ENCODE results near the gene SUFU. TPM values are rescaled to one million over a fixed set of nuclear protein-coding genes. Genes with fewer than 3 reads are reported as not detected.

SUFU gene
- total RNA-seq, 1 experiment from 2014 or later: 2.7 TPM

GRCh38 chr10:102645741-102646609, 142.2 kb downstream of the SUFU start:
- H4K20me1 ChIP-seq (ENCODE audit: low read length): peaks cover 24% of the 10 kb centered on the region; the same call in 1 of the 2 replicates
- peaks cover 7% of the 10 kb centered on the region for H3K4me1 ChIP-seq (ENCODE audit: insufficient read depth, low read length)
- BruUV-seq (replicated peaks): TSS peak; percentile 92
- H3K9ac ChIP-seq (ENCODE audit: low read length): peak overlapping the region; percentile 93
- ATAC-seq (peak; percentile 57), DNase-seq (peak; percentile 87)
- no peaks in the 10 kb centered on the region for H3K9me3 ChIP-seq (ENCODE audit: low read length)
- intact Hi-C loops (cut with micrococcal nuclease): loop anchor here (2.0 to 10.0 kb wide), 2 partner anchors 51 to 69 kb away; partner anchors contain the start of genes ARL3 and SFXN2
- peak overlapping the region; percentile 90 for H3K4me3 ChIP-seq (ENCODE audit: low read length)
- H3K4me2 ChIP-seq (ENCODE audit: low read length): peak overlapping the region; percentile 95
- ChIA-PET POLR2A (ENCODE audit: unreplicated experiment) (interaction anchor here (0.5 to 1.0 kb wide), 6 partner anchors 51 to 724 kb away, joined by 3 to 8 read pairs (median 4); partner anchors contain the start of genes ACTR1A and ARL3), CTCF (interaction anchor here (1.6 kb wide), 1 partner anchor 23 kb away, joined by 6 read pairs; no protein-coding TSS in a partner anchor)
- TF ChIP-seq EZH2phosphoT487 (IDR thresholded peaks at IDR 0.05; ENCODE audit: borderline replicate concordance, low read length) (no peak), EZH2 (IDR thresholded peaks at IDR 0.05; ENCODE audit: low read length, unreplicated experiment) (no peak)
- TF ChIP-seq, protein P1, sequence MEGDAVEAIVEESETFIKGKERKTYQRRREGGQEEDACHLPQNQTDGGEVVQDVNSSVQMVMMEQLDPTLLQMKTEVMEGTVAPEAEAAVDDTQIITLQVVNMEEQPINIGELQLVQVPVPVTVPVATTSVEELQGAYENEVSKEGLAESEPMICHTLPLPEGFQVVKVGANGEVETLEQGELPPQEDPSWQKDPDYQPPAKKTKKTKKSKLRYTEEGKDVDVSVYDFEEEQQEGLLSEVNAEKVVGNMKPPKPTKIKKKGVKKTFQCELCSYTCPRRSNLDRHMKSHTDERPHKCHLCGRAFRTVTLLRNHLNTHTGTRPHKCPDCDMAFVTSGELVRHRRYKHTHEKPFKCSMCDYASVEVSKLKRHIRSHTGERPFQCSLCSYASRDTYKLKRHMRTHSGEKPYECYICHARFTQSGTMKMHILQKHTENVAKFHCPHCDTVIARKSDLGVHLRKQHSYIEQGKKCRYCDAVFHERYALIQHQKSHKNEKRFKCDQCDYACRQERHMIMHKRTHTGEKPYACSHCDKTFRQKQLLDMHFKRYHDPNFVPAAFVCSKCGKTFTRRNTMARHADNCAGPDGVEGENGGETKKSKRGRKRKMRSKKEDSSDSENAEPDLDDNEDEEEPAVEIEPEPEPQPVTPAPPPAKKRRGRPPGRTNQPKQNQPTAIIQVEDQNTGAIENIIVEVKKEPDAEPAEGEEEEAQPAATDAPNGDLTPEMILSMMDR (conservative IDR thresholded peaks at IDR 0.05; ENCODE audit: low read depth, low read length): no peak
- peaks cover 71% of the 10 kb centered on the region for H3K79me2 ChIP-seq (ENCODE audit: low read length)
- H3K27me3 ChIP-seq (ENCODE audit: low read length): no peaks in the 10 kb centered on the region
- no peaks in the 10 kb centered on the region for H3F3A ChIP-seq (ENCODE audit: low read length, unreplicated experiment)
- peak overlapping the region; percentile 67 for H2AFZ ChIP-seq (ENCODE audit: low read length)
- H3K27ac ChIP-seq (ENCODE audit: low read length): peak overlapping the region; percentile 96
- no peaks in the 10 kb centered on the region for H3K9me2 ChIP-seq (replicated peaks; ENCODE audit: low read length)
- no peaks in the 10 kb centered on the region; the same call in 1 of the 2 replicates for H3K36me3 ChIP-seq (ENCODE audit: low read depth, low read length)

DNA sequence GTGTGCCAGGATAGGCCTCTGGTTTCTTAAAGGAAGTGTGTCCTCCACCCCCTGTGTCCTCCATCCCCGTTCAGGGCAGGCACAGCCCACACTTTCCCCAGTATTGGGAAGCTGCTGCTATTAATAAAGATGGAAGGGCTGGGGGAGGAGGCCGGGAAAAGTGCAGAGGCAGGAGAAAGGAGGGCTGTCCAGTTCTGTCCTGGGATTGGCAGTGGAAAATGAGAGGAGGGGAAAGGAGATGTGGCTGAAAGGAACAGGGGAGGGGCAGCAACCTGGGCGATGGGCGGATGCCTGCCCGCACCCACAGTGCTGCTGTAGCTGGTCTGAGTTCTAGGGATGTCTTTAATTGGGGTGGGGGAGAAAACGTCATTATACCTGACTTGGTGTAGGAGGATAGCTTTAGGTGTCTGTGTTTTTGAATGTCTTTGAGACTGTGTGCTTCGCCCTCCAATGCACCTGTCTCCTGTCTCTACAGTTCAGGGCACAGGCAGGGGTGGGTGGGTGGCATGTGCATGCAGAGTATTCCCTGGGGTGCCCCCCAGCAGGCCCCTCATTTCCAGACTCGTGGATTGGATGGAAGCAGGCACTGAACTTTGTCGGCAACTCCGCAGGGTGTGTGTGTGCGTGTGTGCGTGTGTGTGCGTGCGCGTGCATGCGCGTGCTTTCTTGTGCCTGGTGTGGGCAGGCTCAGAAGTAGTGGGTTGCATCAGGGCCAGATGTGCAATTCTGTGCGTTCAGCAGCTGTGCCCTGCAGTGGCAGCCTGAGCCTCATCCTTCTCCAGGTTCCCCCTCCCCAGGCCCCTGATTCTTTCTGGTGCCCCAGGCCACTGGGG, 143.1 kb downstream of the SUFU start:
- Histone ChIP-seq H3K79me2 (ENCODE audit: low read length) (peaks cover 79% of the 10 kb centered on the region), H3K9me2 (replicated peaks; ENCODE audit: low read length) (no peaks in the 10 kb centered on the region), H4K20me1 (ENCODE audit: low read length) (peaks cover 24% of the 10 kb centered on the region; the same call in 1 of the 2 replicates), H3K4me2 (ENCODE audit: low read length) (peak overlapping the region; percentile 95), H3K9me3 (ENCODE audit: low read length) (no peaks in the 10 kb centered on the region), H3K27me3 (ENCODE audit: low read length) (no peaks in the 10 kb centered on the region), H3K4me1 (ENCODE audit: insufficient read depth, low read length) (peaks cover 7% of the 10 kb centered on the region), H3F3A (ENCODE audit: low read length, unreplicated experiment) (no peaks in the 10 kb centered on the region), H3K36me3 (ENCODE audit: low read depth, low read length) (no peaks in the 10 kb centered on the region; the same call in 1 of the 2 replicates), H3K9ac (ENCODE audit: low read length) (peak overlapping the region; percentile 93), H2AFZ (ENCODE audit: low read length) (no peak overlapping the region), H3K4me3 (ENCODE audit: low read length) (peak overlapping the region; percentile 90), H3K27ac (ENCODE audit: low read length) (peak overlapping the region; percentile 96)
- BruUV-seq (replicated peaks): no TSS peak
- no peak for DNase-seq
- TF ChIP-seq EZH2 (IDR thresholded peaks at IDR 0.05; ENCODE audit: low read length, unreplicated experiment): no peak
- no peak for TF ChIP-seq EZH2phosphoT487 (IDR thresholded peaks at IDR 0.05; ENCODE audit: borderline replicate concordance, low read length)
- TF ChIP-seq, protein P1 (conservative IDR thresholded peaks at IDR 0.05; ENCODE audit: low read depth, low read length): no peak
- POLR2A ChIA-PET (ENCODE audit: unreplicated experiment): interaction anchor here (0.6 to 1.0 kb wide), 4 partner anchors 50 to 144 kb away, joined by 4 to 7 read pairs (median 4); partner anchors contain the start of genes ACTR1A and ARL3
- no peak for ATAC-seq
- intact Hi-C loops (cut with micrococcal nuclease): loop anchor here (2.0 to 10.0 kb wide), 2 partner anchors 52 to 68 kb away; partner anchors contain the start of genes ARL3 and SFXN2
- CTCF ChIA-PET: interaction anchor here (1.6 kb wide), 1 partner anchor 23 kb away, joined by 6 read pairs; no protein-coding TSS in a partner anchor
